ENCODE results near the gene CTNND2. TPM values are rescaled to one million over a fixed set of nuclear protein-coding genes. Genes with fewer than 3 reads are reported as not detected.

CTNND2 gene
- total RNA-seq, 1 donor from 2014 or later, result not detected

DNA sequence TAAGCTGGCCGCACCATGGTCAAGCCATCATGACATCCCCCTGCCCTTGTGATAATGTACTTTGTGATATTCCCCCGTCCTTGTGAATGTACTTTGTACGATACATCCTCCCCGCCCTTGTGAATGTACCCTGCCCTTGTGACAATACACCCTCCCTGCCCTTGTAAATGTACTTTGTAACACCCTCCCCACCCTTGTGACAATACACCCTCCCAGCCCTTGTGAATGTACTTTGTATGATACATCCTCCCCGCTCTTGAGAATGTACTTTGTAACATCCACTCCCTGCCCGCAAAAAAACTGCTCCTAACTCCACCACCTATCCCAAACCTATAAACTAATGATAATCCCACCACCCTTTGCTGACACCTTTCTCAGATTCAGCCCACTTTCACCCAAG, 313.8 kb downstream of the CTNND2 start:
- DNase-seq, result no peak

DNA sequence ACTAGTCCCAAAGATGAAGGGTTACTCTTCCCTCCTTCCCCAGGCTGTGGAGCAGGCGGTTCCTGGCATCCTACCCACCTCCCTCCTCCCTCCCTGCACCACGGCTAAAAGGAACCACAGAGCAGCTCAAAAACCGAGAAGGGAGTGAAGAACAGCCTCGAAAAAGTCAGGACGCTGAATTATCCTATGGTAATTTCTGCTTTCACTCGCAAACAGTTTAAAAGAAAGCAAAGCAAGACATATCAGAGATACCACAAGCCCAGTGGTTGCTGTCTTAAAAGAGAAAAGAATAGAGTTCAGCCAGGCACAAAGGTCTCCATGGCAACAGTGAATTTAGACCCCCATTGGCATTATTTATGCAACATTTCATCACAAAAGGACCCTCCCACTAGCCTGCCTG, 315.4 kb downstream of the CTNND2 start:
- no peak for DNase-seq

DNA sequence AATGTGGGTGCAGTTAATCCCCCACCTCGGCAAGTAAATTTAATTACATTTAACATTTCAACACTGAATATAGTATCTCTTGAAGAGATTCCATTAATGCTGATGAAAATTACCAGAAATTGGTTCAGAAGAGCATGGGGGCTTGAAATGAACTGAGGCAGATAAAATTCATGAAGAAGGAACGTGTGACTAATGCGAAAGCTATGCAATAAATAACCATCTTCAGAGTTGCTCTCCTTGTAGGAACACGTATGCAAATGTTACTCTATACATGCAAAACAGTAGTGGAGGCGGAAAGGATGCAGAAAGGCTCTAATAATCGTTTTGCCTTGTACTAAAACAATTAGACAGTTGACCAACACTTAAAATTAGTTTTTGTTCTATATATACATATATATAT, 320.2 kb downstream of the CTNND2 start:
- DNase-seq, result no peak

DNA sequence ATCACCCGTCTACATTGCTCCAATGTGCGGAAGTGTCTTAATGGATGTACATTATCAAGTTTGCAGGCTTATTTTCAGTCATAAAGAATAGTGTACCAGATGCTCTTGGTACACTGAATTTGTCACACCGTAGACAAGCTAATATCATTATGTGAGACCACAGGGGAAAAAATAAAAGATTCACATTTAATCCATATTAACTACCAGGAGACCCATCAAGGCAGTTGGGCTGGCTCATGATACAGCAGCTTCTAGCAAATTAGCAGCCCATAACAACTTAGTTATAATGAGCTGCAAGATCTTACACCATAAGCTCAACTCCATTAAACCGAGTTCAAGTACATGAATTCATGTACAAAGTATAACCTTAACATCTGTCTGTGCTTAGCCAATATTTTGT, 324.9 kb downstream of the CTNND2 start:
- no peak for DNase-seq

DNA sequence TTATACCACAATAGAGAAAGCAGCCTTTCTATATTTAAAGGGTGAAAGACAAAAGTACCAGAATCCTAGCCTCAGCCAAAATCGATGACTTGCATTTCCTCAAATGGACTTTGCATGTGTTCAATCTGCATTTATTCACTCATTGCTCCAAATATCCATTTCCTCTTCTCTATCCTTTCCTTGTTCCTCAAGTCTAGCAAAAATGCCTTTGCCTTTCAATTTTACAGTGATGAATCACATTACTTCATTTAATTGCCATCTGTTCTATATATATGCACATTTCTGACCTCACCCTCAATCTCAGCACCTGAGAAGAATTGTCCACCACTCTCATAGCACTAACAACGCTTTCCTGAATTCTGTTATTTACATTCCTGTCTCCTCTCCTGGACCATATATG, 329.5 kb downstream of the CTNND2 start:
- no peak for DNase-seq

DNA sequence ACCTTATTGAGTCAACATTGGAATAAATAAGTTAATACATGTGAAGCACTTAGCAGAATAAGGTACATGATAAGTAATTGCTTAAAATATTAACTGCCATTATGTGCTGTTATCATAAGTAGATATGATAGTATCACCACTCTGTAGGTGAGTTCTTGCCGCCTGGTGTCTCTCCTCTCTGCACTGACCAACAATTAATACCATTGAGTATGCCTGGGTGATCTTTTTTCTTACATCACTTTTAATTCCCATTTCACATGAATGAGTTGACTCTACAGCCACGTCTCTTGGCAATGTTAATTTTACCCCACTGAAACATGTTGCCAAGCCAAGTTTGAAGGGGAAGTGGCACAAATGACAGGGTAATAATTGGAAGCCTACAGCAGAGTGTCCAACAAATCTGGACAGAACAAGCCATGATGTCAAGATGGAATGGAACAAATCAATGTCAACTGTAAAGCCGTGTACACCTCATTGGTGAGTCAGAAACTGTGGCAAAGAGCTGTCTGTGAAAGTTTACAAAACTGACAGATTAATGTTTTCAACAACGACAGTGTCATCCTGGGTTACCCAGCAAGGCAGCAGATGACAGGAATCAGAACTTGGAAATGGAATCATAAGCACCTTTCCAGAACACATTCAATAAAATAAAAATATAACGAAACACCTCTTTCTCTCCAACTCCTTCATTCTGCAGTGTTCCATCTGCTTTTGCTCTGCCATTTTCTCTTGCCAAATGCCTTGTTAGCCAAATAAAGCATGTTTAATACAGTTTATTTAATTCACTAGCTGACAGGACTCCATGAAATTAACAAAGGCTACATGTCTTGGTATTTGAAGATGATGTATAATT, 330.9 kb downstream of the CTNND2 start:
- DNase-seq, result no peak

DNA sequence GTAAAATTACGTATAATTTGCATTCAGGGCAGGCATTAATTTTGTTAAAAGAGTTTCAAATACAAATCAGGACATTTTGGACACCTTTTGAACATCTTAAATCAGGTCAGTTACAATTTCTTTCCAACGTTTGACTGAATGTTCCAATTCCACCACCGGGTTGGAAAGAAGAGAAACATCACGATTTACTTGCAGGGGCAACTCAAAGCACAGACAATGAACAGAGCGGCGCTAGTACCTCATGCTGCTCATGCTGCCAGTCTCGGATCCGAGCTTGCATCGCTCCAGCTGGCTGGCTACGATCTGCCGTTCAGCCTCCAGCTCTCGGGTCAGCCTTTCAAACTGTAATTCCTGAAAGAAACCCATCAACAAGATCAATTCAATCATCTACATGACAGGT, 339.5 kb downstream of the CTNND2 start:
- no peak for DNase-seq

DNA sequence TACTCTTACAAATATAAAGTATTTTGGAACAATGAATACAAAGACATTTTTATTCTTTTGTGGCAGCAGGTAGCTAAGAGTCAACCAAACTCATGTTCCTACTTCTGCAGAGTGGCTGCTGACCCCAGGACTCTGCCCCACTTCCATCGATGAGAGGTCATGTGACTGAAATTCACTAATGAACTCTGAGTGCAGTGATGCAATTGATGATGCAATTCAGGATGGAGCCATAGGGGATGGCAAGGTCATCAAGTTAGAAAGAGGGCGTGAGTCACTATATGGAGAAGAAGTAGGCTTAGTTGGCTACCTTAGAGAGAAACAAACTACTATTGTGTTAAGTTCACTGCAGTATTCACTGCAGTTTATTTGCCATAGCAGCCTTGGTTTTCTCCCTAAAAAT, 340.4 kb downstream of the CTNND2 start:
- no peak for DNase-seq

DNA sequence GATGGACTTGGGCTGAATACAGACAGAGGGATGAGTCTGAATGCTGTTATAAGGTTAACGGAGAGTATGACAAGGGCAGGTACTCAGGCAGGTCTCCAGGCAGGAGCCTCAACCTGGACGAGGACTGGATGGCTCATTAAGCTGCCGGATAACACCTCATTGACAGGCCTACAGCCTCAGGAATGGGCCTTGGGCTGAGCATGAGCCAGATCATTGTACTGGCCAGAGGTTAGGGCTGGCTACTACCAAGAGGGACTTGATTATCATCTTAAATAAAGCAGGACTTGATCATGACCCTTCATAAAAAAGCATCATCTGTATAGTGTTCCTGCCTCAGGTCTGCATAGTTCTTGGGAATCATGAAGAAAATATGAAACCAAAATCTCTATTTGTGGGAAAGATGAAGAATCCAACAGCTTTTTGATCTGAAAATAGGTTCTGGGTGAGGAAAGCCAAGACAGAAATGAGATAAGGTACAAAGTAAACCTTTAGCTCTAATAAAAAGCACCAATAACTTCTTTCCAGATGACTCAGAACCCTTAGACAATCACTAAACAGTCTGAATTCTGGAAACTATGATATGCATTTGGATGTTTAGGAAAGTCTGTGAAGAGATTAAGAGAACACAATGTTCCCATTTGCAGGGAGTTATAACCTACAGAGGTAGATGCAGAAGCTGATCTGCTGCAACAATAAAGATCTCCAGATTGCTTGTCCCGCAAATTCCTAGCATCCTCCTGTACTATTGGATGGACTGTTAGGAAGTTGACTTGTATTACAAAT, 343.1 kb downstream of the CTNND2 start:
- no peak for DNase-seq

DNA sequence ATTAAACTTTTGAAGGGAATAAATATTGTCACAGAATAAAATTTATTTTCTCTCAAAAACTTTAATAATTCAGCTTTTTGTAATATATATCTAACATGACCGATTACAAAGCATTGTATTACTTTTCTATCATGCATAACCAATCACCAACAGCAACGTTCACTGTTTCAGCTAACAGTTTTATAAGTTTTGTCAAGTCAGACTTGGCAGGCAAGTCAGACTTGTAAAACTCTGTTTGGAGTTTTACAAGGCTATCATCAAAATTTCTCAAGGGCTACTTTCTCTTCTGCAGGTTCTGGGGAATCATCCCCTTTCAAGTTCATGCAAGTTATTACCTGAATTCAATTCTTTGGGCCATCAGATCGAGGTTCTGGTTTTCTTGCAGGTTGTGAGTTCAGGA, 347.2 kb downstream of the CTNND2 start:
- no peak for DNase-seq

DNA sequence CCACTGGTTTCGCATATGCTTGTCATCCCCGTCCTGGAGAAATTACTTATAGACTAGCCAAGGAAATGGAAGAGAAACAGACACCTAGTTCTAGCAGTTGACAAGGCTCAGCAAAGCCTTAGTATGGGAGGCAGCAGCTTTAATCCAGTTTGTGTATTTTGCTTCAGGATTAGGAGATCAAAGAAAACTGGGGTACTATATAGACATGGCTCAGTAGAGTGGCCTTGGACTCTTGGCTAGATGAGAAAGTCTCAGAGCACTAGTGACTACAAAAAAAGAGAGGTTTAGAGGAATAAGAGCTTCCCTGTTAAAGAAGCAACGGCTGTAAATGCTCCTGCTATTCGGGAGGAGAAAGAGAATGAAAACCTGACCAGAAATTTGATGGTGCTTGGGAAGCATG, 349.1 kb downstream of the CTNND2 start:
- no peak for DNase-seq

DNA sequence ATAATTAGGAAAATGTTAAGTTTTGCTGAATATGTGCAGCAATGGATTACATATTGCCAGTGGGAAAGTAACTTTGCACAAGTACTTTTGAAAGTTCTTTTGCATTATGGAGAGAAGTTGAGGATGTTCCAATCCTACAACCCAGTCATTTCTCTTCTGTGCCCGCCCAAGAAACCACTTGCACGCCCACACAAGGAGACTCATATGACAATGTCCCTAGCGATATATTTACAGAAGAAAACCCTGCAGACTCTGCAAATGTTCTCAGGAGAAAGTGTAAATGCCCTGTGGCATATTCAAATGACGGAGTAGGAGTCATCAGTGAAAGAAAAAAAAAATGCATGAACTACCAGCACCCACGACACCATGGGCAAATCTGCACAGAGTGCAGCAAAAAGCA, 356.5 kb downstream of the CTNND2 start:
- DNase-seq, result no peak

DNA sequence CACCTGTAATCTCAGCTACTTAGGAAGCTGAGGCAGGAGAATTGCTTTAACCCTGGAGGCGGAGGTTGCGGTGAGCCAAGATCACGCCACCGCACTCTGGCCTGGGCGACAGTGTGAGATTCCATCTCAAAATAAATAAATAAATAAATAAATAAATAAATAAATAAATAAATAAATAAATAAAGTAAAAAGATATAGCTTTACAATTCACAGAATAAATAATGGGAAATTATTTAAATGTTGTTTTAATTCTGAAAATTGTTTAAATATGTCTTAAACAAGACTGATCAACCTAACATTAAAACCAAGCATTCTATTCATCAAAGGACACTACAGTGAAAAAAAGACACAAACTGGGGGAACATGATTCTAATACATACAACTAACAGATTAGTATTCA, 357.1 kb downstream of the CTNND2 start:
- no peak for DNase-seq

DNA sequence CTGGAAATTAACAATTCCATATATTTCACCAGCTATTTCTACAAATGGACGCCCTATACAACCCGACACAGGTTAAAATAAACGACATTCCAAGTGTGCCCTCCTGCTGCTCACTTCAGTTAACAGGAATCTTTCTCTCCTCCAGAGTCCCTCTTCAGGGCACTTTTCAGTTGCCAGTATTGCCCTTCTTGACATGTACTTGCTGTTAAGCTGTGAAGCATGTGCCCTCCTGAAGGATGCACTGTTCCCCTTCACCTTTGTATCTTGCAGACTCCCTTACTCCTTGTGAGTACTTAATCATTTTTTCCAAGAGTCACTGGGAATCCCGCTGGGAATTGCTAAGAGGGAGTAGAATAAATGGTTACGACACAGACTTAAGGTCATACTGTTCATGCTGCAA, 364.1 kb downstream of the CTNND2 start:
- no peak for DNase-seq

DNA sequence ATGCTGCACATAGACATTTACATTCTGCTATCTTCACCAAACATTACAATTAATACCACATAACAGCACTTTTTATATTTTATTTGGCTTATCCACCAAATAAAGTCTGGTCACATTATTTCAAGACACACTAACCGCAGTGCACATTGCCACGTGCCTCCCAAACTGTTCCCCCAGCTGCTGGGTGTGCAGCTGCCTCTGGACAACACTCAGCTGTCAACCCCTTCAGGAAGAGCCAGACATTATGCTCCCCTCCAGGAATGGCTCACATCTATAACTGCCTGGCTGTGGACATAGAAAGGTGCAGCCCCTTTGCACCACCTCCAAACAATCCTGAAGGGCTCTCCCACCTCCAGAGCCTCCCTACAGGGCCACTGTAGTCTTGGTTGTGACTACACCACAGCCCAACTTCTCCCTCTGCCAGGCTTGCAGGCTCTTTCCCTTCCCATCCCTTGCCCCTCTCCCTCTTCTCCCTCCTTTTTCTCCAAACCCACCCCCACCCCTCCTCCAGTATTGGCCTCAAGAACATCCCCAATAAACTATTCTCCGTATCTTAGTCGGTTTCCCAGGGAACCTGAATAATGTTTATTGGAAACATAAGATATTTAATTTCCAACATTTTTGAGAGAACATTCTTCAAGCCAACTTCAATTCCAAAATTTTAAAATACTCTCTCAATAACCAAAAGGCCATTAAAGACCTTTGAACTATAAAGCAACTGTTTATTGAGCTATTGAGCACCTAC, 372.3 kb downstream of the CTNND2 start:
- DNase-seq, result no peak

DNA sequence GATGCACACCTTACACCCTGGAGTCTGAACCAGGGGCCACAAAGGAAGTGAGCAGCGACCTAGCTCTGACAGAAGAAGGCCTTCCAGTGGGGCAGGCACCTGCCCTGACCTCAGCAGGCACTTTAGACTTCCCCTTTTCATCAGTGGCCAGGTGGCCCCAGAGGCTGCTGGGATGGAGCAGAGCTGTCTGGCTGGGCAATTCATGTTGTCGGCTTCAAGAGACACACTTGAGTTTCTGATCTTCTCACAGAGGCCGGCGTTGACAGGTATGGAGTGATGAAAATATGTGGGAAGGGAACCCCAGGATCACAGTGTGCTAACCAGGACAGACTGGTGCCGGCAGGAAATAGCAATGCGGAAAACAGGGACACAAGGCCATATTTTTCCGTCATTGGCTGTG, 375.5 kb downstream of the CTNND2 start:
- DNase-seq, result no peak

DNA sequence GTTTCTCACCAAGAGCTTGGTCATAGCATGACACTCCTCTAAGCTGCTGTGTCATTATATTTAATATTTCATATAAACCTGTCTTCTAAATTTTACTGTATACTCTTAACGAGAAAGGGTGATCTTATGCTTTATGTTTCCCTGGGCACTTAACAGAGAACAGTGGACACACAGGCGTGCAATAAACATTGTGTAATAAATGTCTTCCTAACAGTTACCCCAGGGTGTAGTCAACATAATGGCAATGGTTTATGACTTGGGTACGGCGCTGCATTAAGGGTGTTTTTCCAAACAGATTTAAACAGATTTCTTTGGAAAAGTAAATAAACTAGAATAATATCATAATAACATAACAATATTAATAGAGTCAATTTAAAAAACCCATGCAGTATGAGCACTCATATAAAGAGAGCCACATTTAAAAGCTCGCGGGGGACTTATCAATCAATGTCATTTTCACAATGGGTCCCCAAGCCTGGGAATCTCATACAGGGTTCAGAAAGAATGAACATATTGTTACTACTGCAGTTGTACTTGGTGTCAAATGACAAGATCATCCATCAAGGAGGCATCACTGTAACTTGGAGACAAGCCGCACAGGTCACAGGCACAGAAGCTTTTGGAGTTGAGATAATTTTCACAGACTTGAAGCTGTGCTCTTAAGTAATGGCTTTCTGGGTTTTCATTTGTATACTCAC, 376.4 kb downstream of the CTNND2 start:
- no peak for DNase-seq

DNA sequence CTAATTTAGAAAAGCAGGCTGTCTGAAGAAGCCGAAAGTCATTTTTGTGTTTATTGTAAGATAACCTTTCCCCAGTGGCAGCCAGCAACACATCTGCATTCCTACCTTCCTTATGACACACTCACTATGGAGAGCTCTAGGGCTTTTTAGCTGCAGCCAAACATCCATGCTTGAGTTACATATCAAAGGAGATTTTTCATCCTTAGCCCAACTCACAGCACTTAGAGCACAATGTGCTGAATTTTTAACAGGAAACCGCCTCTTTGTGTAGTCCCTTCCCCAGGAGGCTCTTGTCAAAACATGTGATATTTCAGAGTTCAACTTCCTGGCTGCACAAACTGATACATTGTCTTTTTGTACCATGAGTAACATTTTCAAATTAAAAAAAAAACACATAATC, 379.2 kb downstream of the CTNND2 start:
- no peak for DNase-seq

DNA sequence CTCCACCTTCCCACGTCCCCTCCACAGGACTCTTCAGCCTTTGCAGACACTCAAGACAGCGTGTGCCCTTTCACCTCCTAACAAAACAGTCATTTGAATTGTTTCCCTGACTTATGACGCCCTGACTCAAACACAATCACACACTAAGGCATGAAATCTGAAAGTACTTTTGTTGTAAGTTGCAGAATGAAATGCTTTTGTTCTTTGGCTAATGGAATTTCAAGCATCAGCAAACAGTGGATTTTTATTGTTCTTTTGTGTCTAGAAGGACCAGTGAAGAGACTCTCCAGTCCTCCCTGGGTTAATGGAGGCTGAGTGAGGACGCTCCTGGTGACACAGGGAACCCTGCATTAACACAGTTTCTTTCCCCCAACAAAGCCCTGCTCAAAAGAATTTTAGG, 380.1 kb downstream of the CTNND2 start:
- no peak for DNase-seq

DNA sequence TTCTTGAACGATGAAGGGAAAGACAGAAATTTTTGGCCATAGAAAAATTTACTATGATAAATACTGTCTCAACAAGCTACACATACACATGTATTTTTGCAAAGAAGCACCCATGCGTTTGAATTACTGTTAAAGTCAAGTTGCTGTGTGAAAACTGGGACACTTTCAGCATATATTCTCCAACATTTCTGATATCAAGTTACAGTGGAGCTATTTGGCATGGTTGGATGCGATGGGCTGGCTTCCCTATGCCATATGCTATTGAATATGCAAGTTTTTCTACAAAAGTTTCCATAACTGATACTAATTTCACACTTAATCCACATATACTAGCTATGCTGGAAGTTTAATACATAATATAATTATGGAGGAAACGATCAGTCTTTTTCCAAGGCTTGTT, 381.4 kb downstream of the CTNND2 start:
- DNase-seq, result no peak

DNA sequence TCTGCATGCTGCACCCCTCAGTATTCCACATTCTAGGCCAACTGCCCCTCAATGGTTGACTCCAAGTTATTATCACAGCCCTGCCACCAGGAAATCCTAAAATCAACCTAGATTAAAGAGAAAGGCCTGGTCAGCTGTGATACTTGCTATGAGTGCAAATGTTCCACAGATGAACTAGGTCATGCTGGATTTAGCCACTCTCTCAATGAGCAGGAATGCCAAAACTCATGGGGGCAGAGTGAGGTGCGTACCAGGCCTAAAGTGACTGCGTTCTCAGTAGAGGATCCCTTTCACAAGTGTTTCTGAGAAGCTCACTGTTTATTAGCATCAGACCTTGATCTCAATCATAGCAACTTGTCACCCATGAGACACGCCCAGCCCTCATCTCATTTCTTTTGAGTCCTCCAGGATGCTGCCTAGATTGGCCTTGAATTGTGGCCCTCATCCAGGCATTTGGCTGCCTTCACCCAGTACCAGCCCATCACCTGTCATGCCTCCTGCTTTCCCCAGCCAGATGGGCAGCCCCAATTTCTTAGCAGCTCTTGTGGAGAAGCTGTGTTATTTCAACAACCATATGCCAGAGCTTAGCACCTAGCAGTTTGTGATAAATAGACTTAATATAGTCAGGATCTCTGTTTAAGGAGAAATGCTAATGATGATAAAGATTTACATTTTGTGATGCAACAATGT, 383.9 kb downstream of the CTNND2 start:
- DNase-seq, result no peak

DNA sequence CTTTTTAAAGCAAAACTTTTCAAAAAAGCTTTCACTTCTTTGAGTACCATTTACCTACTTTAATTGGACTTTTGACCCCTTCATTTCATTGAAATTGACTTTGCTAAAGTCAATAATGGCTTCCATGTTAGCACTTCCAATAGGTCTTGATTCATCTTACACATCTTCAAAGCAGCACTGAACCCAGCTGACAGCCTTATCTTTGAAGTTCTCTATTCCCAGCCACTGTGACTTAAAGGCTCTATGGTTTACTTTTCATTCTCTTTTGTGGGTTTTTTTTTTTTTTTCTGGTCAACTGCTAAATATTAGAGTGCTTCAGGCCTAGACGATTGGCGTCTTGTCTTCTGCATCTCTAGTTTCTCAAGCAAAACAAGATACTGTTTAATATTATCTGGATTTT, 385.0 kb downstream of the CTNND2 start:
- no peak for DNase-seq

Data from dermis blood vessel endothelial cell (primary cell).